Measurements from ENCODE around the gene DES. TPM values are rescaled to one million over a fixed set of nuclear protein-coding genes. Genes with fewer than 3 reads are reported as not detected.

DES gene
- total and polyA plus RNA-seq, 8 donors: 8.7 to 101 (median 28.5) TPM

DNA sequence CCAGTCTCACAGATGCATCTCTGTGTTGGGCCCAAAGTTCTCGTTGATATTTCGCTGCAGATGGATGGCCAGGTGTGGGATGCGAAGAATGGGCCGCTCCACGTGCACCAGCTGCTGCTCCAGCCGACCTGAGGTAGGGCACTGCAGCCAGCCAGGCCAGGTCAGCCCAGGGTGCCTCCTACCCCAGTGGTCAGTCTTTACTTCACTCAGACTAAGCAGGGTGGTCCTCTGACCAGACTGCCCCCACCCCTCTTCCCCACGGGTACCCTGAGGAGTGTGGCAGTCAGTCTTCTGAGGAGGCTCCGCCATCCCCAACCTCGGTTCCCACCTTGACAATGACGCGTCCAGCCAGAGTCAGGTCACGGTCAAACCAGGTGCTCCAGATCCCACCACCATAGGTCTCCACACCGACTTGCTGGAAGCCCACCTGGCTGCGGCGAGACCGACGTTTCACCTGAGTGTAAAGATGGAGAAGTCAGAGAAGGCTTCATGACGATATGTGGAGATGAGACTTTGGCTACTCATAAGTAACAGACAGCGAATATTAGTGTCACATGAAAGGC, 32.1 kb upstream of the DES start:
- Histone ChIP-seq H3K4me1 (peaks cover 7 to 41% of the 10 kb centered on the region in 2 donors), H3K4me3 (peak overlapping the region in 1 of 2 donors; percentile 66), H3K36me3 (peaks cover 0 to 52% of the 10 kb centered on the region in 2 donors), H3K27me3 (no peaks in the 10 kb centered on the region), H3K27ac (peak overlapping the region in 1 of 2 donors; percentile 84), H3K9me3 (no peaks in the 10 kb centered on the region)
- DNase-seq: no peak
- intact Hi-C loops (cut with DNase I): no loop called here
- ATAC-seq: no peak
- TF ChIP-seq, protein P1, sequence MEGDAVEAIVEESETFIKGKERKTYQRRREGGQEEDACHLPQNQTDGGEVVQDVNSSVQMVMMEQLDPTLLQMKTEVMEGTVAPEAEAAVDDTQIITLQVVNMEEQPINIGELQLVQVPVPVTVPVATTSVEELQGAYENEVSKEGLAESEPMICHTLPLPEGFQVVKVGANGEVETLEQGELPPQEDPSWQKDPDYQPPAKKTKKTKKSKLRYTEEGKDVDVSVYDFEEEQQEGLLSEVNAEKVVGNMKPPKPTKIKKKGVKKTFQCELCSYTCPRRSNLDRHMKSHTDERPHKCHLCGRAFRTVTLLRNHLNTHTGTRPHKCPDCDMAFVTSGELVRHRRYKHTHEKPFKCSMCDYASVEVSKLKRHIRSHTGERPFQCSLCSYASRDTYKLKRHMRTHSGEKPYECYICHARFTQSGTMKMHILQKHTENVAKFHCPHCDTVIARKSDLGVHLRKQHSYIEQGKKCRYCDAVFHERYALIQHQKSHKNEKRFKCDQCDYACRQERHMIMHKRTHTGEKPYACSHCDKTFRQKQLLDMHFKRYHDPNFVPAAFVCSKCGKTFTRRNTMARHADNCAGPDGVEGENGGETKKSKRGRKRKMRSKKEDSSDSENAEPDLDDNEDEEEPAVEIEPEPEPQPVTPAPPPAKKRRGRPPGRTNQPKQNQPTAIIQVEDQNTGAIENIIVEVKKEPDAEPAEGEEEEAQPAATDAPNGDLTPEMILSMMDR (IDR thresholded peaks at IDR 0.05): no peak

DNA sequence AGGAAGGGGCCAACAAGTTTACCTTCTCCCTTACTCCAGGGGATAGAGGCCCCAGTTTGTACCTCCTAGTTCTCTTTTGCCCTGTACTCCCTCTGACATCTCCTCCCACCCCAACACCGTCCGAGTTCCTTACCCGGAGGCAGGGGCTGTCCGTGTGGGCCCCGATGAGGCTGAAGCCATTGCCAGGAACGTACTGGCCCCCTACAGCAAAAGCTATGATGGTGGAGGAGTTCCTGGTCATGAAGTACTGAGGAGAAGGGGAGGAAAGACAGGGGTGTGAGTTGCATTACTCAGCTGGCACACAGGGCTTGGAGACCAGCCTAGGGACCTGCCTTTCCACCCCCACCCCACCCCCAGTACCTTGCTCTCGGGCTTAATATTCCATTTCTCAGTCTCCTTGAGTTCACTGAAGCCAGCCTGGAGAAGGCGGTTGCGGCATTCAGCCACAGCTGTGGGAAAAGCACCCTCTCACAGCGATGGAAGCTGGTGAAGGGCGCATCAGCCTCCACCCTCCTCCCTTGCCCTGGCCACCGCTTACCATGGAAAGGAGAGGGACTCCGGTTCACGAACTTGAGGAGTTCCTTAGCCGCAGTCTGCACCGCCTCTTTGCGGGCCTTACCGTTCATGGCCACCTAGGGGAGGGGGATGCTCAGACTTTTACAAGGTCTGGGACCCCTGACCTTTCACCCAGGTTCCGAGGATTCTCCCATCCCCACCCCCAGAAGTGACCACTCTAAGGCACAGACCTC, 31.5 kb upstream of the DES start:
- intact Hi-C loops (cut with DNase I): no loop called here
- Histone ChIP-seq H3K36me3 (peaks cover 0 to 46% of the 10 kb centered on the region in 2 donors), H3K4me1 (peaks cover 7 to 41% of the 10 kb centered on the region in 2 donors), H3K4me3 (peak overlapping the region; percentile 61 to 66), H3K9me3 (no peaks in the 10 kb centered on the region), H3K27ac (peak overlapping the region; percentile 84 to 91), H3K27me3 (no peaks in the 10 kb centered on the region)
- no peak for ATAC-seq
- TF ChIP-seq, protein P1 (IDR thresholded peaks at IDR 0.05): no peak
- no peak for DNase-seq

DNA sequence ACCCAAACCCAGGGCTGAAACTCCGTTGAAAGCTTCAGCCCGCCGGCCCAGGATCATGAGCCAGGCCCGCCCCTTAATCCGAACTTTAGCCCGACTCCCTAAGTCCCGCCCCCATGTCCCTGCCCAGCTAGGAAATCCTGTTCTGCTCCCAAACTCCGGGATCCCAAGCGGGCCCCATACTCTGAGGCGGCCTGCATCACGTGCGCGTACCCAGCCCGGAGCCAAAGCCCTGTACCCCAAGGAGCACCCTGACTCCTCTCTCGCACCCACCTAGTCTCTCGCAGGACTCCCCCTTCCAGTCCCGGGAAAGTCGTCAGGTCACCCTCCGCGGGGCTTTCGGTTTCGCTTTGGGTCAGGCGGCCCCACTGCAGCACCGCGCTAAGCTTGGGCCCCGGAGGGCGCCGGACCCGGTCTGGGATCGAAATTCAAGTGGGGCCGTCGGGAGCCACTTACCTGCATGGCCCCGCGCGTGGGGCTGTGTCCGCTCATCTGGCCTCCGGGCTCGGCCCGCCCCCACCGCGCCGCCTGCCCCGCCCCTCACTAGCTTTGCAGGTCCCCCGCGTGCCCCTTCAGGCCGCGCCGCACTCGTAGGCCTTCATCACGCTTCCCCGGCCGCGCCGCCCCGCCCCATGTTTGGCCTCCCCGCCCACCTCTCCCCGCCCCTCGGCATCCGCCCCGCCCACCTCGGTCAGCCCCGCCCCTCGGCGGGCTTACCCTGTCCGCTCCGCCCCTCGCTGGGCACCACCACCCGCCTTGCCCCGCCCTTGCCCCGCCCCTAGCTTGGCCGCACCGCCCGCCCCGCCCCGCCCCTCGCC, 30.7 kb upstream of the DES start, which contains the start of gene DNPEP:
Gene DNPEP, minus strand, starts transcription at position 607 of the 815 bp plus-strand sequence. Its CDS starts 118 bp downstream, at position 489.
- TF ChIP-seq, protein P1 (IDR thresholded peaks at IDR 0.05): no peak
- Histone ChIP-seq H3K36me3 (peaks cover 0 to 37% of the 10 kb centered on the region in 2 donors), H3K4me1 (peaks cover 7 to 41% of the 10 kb centered on the region in 2 donors), H3K4me3 (peak within 1 kb of the TSS; percentile 61 to 66), H3K27me3 (no peaks in the 10 kb centered on the region), H3K27ac (peak within 1 kb of the TSS; percentile 84 to 91), H3K9me3 (no peaks in the 10 kb centered on the region)
- DNase-seq (peak; percentile 77 to 99 (median 90)), ATAC-seq (peak; percentile 83)
- intact Hi-C loops (cut with DNase I): no loop called here

GRCh38 chr2:219388121-219388906, 29.9 kb upstream of the DES start:
- ATAC-seq (peak; percentile 84), DNase-seq (peak; percentile 93 to 100 (median 98))
- peak overlapping the region; percentile 73 to 84 for H3K27ac ChIP-seq
- no peaks in the 10 kb centered on the region for H3K27me3 ChIP-seq
- intact Hi-C loops (cut with DNase I): no loop called here
- TF ChIP-seq, protein P1 (IDR thresholded peaks at IDR 0.05): peak; percentile 56 to 77
- H3K4me3 ChIP-seq: peak overlapping the region; percentile 17 to 66
- H3K4me1 ChIP-seq: peaks cover 7 to 41% of the 10 kb centered on the region in 2 donors
- H3K9me3 ChIP-seq: no peaks in the 10 kb centered on the region
- H3K36me3 ChIP-seq: peaks cover 0 to 29% of the 10 kb centered on the region in 2 donors

Measured in left lung (tissue), 10 donors.